ENCODE measurements around the gene A3GALT2. TPM values are rescaled to one million over a fixed set of nuclear protein-coding genes. Genes with fewer than 3 reads are reported as not detected.

Gene A3GALT2
- total RNA-seq, 1 experiment from 2014 or later = not detected

GRCh38 chr1:33365560-33365997 is 44.7 kb upstream of the A3GALT2 start:
- H2BK20ac ChIP-seq (ENCODE audit: low read depth, low read length, poor library complexity, severe bottlenecking) = no peak overlapping the region
- no peak overlapping the region for H3K18ac ChIP-seq (ENCODE audit: insufficient read length, low read depth, low read length)
- no CpG with 5 or more reads among the region's 9 CpGs for WGBS (ENCODE audit: extremely low coverage, insufficient read length, low lambda C conversion rate)
- H3K27ac ChIP-seq (ENCODE audit: insufficient read length, low read depth, low read length) = no peak overlapping the region
- no peak overlapping the region for H3K4ac ChIP-seq (ENCODE audit: low read depth, low read length)
- no peak overlapping the region for H2BK15ac ChIP-seq (ENCODE audit: low read depth, low read length)
- no peaks in the 10 kb centered on the region for H3K79me1 ChIP-seq (ENCODE audit: insufficient read depth, low read depth, low read length, poor library complexity, severe bottlenecking)
- H2BK120ac ChIP-seq (ENCODE audit: low read depth, low read length, poor library complexity, severe bottlenecking) = no peak overlapping the region
- no peak overlapping the region for H3K27ac Mint-ChIP-seq
- H2BK5ac ChIP-seq (ENCODE audit: insufficient read length, low read length) = no peak overlapping the region
- no peaks in the 10 kb centered on the region for H3K79me2 ChIP-seq (ENCODE audit: insufficient read depth, low read length)
- H3K56ac ChIP-seq (ENCODE audit: insufficient read length, low read depth, low read length) = no peak overlapping the region
- no peak overlapping the region for H2AK5ac ChIP-seq (ENCODE audit: insufficient read length, low read length)
- H3K4me2 ChIP-seq (ENCODE audit: insufficient read depth, insufficient read length, low read length) = no peak overlapping the region
- peaks cover 52 to 61% of the 10 kb centered on the region in 2 experiments for H3K4me1 Mint-ChIP-seq
- no peak for DNase-seq
- no peak overlapping the region for H3K14ac ChIP-seq (ENCODE audit: insufficient read depth, low read length)
- TF ChIP-seq, protein P1, sequence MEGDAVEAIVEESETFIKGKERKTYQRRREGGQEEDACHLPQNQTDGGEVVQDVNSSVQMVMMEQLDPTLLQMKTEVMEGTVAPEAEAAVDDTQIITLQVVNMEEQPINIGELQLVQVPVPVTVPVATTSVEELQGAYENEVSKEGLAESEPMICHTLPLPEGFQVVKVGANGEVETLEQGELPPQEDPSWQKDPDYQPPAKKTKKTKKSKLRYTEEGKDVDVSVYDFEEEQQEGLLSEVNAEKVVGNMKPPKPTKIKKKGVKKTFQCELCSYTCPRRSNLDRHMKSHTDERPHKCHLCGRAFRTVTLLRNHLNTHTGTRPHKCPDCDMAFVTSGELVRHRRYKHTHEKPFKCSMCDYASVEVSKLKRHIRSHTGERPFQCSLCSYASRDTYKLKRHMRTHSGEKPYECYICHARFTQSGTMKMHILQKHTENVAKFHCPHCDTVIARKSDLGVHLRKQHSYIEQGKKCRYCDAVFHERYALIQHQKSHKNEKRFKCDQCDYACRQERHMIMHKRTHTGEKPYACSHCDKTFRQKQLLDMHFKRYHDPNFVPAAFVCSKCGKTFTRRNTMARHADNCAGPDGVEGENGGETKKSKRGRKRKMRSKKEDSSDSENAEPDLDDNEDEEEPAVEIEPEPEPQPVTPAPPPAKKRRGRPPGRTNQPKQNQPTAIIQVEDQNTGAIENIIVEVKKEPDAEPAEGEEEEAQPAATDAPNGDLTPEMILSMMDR (conservative IDR thresholded peaks at IDR 0.05) = no peak
- H3K9me3 Mint-ChIP-seq = no peaks in the 10 kb centered on the region
- no peak overlapping the region for H4K8ac ChIP-seq (replicated peaks; ENCODE audit: insufficient read length, low read depth, low read length)
- no peak overlapping the region for H3K4me3 Mint-ChIP-seq
- no peak overlapping the region for H3K23ac ChIP-seq (ENCODE audit: insufficient read length, low read depth, low read length)
- no peak overlapping the region for H3T11ph ChIP-seq (ENCODE audit: low read length)
- no peaks in the 10 kb centered on the region; a peak in 1 of 7 replicates for H3K36me3 Mint-ChIP-seq (ENCODE audit: insufficient read depth in 1 of 3, low read depth in 3 of 3)
- H4K5ac ChIP-seq (ENCODE audit: insufficient read length, low read depth, low read length) = no peak overlapping the region
- no peaks in the 10 kb centered on the region for H3K27me3 ChIP-seq (ENCODE audit: insufficient read depth, low read length)
- no peaks in the 10 kb centered on the region for H3K9me3 ChIP-seq (ENCODE audit: control insufficient read depth, low read depth, low read length)
- no peak overlapping the region for H2AFZ ChIP-seq (ENCODE audit: low read length)
- H3K4me1 ChIP-seq (ENCODE audit: insufficient read depth, low read length) = peaks cover 18% of the 10 kb centered on the region; the same call in 1 of the 2 replicates
- no peak overlapping the region for H2BK12ac ChIP-seq (ENCODE audit: insufficient read length, low read depth, low read length)
- H4K20me1 ChIP-seq (ENCODE audit: control insufficient read depth, insufficient read depth, insufficient read length) = no peaks in the 10 kb centered on the region
- H3K27me3 Mint-ChIP-seq (ENCODE audit: low read depth) = peaks cover 27% of the 10 kb centered on the region
- no peak overlapping the region for H4K91ac ChIP-seq (ENCODE audit: insufficient read length, low read depth, low read length)
- no peak overlapping the region for H3K9ac ChIP-seq (ENCODE audit: extremely low read depth, insufficient read length, low read length)
- no peaks in the 10 kb centered on the region for H3K23me2 ChIP-seq (ENCODE audit: insufficient read length, low read depth, low read length, poor library complexity, severe bottlenecking)

All from H9 (cell line).